NOMO-1 (cell line): ENCODE results near the gene SPSB4.

Experiments used
- DNase-seq, 2 experiments: peaks; one replicate each; lab custom pipeline; 2025; ENCODE audit not compliant: unreplicated experiment in 2 of 2; lab: John Stamatoyannopoulos, UW

Gene SPSB4

GRCh38 chr3:141052201-141053069 lies 1.3 kb downstream of the SPSB4 start:
- DNase-seq = no peak

GRCh38 chr3:141055136-141055535 lies 4.0 kb downstream of the SPSB4 start:
- no peak for DNase-seq

GRCh38 chr3:141055536-141056445 lies 4.6 kb downstream of the SPSB4 start:
- no peak for DNase-seq

GRCh38 chr3:141056751-141057171 lies 5.6 kb downstream of the SPSB4 start:
- no peak for DNase-seq

- DNase-seq = no peak
Observed at GRCh38 chr3:141057436-141057835, 6.3 kb downstream of the SPSB4 start.

- DNase-seq = no peak
Observed at GRCh38 chr3:141057946-141058800, 7.0 kb downstream of the SPSB4 start.

GRCh38 chr3:141058996-141059395 lies 7.8 kb downstream of the SPSB4 start:
- no peak for DNase-seq

- DNase-seq = no peak
Observed at GRCh38 chr3:141059816-141060215, 8.7 kb downstream of the SPSB4 start.

- DNase-seq = no peak
Observed at GRCh38 chr3:141060327-141060726, 9.2 kb downstream of the SPSB4 start.

- no peak for DNase-seq
Observed at GRCh38 chr3:141063831-141064230, 12.7 kb downstream of the SPSB4 start.

GRCh38 chr3:141064255-141064926 lies 13.2 kb downstream of the SPSB4 start:
- DNase-seq = no peak

- DNase-seq = no peak
Observed at GRCh38 chr3:141065258-141065657, 14.1 kb downstream of the SPSB4 start.

GRCh38 chr3:141065841-141066805 lies 15.0 kb downstream of the SPSB4 start:
- no peak for DNase-seq

GRCh38 chr3:141067206-141067974 lies 16.2 kb downstream of the SPSB4 start:
- no peak for DNase-seq

- no peak for DNase-seq
Observed at GRCh38 chr3:141070229-141070628, 19.1 kb downstream of the SPSB4 start.

GRCh38 chr3:141070727-141071357 lies 19.7 kb downstream of the SPSB4 start:
- no peak for DNase-seq

GRCh38 chr3:141071681-141072260 lies 20.6 kb downstream of the SPSB4 start:
- DNase-seq = no peak
